Natural killer cell (primary cell): ENCODE data around the gene SNRPN. TPM values are rescaled to one million over a fixed set of nuclear protein-coding genes. Genes with fewer than 3 reads are reported as not detected.

Source experiments
- ATAC-seq, 3 donors: fragments of 150-1000 bp in 2 of 3; fragments of 200-7000 bp in 1 of 3; cut with Tn5 transposase; 1 replicate in 1 of 3; 2 replicates in 2 of 3; pipeline ENCODE4 v1.10.0; 2021; ENCODE audit warnings: mild to moderate bottlenecking in 2 of 3, moderate library complexity in 2 of 3
- DNase-seq, 2 donors: peaks; one replicate each; pipeline versions ENCODE4 v3.0.0 to v3.0.0-alpha.2; 2013 to 2021; ENCODE audit warnings: mixed read lengths in 1 of 2
- H3K27ac ChIP-seq: one replicate; pipeline ENCODE4 v1.5.1; 2013; ENCODE audit warnings: mild to moderate bottlenecking, low read length
- H3K27me3 ChIP-seq: one replicate; pipeline ENCODE4 v1.6.1; 2013; ENCODE audit warnings: low read length; ENCODE audit not compliant: control insufficient read depth, insufficient read depth
- H3K36me3 ChIP-seq: one replicate; pipeline ENCODE4 v1.6.1; 2013; ENCODE audit warnings: low read length; ENCODE audit not compliant: control insufficient read depth, insufficient read depth
- H3K4me1 ChIP-seq: one replicate; pipeline ENCODE4 v1.6.1; 2013; ENCODE audit warnings: low read length; ENCODE audit not compliant: control insufficient read depth, insufficient read depth
- H3K4me3 ChIP-seq: one replicate; pipeline ENCODE4 v1.5.1; 2013; ENCODE audit warnings: low read length
- H3K9me3 ChIP-seq: one replicate; pipeline ENCODE4 v1.6.1; 2013; ENCODE audit warnings: low read length; ENCODE audit not compliant: control insufficient read depth, insufficient read depth
- H3K27ac Mint-ChIP-seq, 2 donors: one replicate each; pipeline ENCODE4 v1.8.0; 2022; ENCODE audit warnings: mild to moderate bottlenecking in 2 of 2, mixed read lengths in 2 of 2, moderate library complexity in 1 of 2
- H3K27me3 Mint-ChIP-seq, 2 donors: one replicate each; pipeline ENCODE4 v1.8.0; 2022; ENCODE audit warnings: low read depth in 2 of 2, mixed read lengths in 2 of 2
- H3K36me3 Mint-ChIP-seq: one replicate; pipeline ENCODE4 v1.8.0; 2022; ENCODE audit warnings: mixed read lengths
- H3K4me1 Mint-ChIP-seq, 2 donors: one replicate each; pipeline ENCODE4 v1.8.0; 2022; ENCODE audit warnings: mixed read lengths in 2 of 2
- H3K4me3 Mint-ChIP-seq: one replicate; pipeline ENCODE4 v1.8.0; 2022; ENCODE audit warnings: mild to moderate bottlenecking, moderate library complexity, mixed read lengths
- H3K9me3 Mint-ChIP-seq, 2 donors: one replicate each; pipeline ENCODE4 v1.8.0; 2022; ENCODE audit warnings: mixed read lengths in 2 of 2
- CTCF ChIP-seq: fragments of 200-600 bp; IDR thresholded peaks from one replicate; pipeline ENCODE4 v1.8.0; 2022; ENCODE audit warnings: antibody characterized with exemption
- WGBS: methylation state at CpG from one replicate; pipeline ENCODE4 v1.1.7; 2013; ENCODE audit warnings: missing lambda C conversion rate; ENCODE audit not compliant: insufficient coverage; 5-methylcytosine and 5-hydroxymethylcytosine counted together
- intact Hi-C: fragments of 100-400 bp; cut with micrococcal nuclease; formaldehyde crosslinking; loops from one replicate; pipeline ENCODE4 v1.14.2; 2022
- total RNA-seq, 4 donors: library from RNA; stranded (reverse); fragments of 120-200 nt in 1 of 4; gene quantifications; one replicate each; pipeline versions ENCODE4 v1.2.3 to v1.2.4, GENCODE V29; 2013 to 2022

The SNRPN gene
- total RNA-seq, 3 donors from 2014 or later (not counting 1 experiment from before 2014, with no cell fraction given), result 64.1 to 68.8 (median 65.0) TPM

- no peak for ATAC-seq
- Histone ChIP-seq H3K4me1 (no peaks in the 10 kb centered on the region), H3K9me3 (peaks cover 10% of the 10 kb centered on the region), H3K27ac (no peak overlapping the region), H3K27me3 (no peaks in the 10 kb centered on the region), H3K36me3 (peaks cover 5% of the 10 kb centered on the region), H3K4me3 (no peak overlapping the region)
- Mint-ChIP-seq H3K36me3 (peaks cover 27% of the 10 kb centered on the region), H3K27ac (no peak overlapping the region), H3K4me3 (no peak overlapping the region), H3K4me1 (no peaks in the 10 kb centered on the region), H3K27me3 (no peaks in the 10 kb centered on the region), H3K9me3 (peaks cover 23 to 24% of the 10 kb centered on the region in 2 donors)
- no peak for DNase-seq
- no peak for TF ChIP-seq CTCF
- intact Hi-C loops, result no loop called here
- WGBS, result no CpG with 5 or more reads among the region's 1 CpG
Measured at GRCh38 chr15:25019434-25019833, 64.6 kb downstream of the SNRPN start.

GRCh38 chr15:25022233-25022632 is 67.4 kb downstream of the SNRPN start:
- ATAC-seq, result no peak
- Mint-ChIP-seq H3K36me3 (peaks cover 34% of the 10 kb centered on the region), H3K4me3 (no peak overlapping the region), H3K27me3 (no peaks in the 10 kb centered on the region), H3K9me3 (peaks cover 20 to 30% of the 10 kb centered on the region in 2 donors), H3K27ac (no peak overlapping the region), H3K4me1 (no peaks in the 10 kb centered on the region)
- DNase-seq, result no peak
- Histone ChIP-seq H3K4me3 (no peak overlapping the region), H3K36me3 (peaks cover 5% of the 10 kb centered on the region), H3K4me1 (no peaks in the 10 kb centered on the region), H3K27me3 (no peaks in the 10 kb centered on the region), H3K9me3 (peaks cover 3% of the 10 kb centered on the region), H3K27ac (no peak overlapping the region)
- TF ChIP-seq CTCF, result no peak
- 75% methylated on average over 1 of the region's 2 CpGs for WGBS
- intact Hi-C loops, result no loop called here

Other genes with a start within 250 kb of the SNRPN start
- 10 to 100 TPM; 15.9 to 20.7 (median 19.6) TPM for gene SNURF, start within 50 bp of the SNRPN start, total RNA-seq